Ureter (tissue), 1 donor: ENCODE results near the gene ZNF174. TPM values are rescaled to one million over a fixed set of nuclear protein-coding genes. Genes with fewer than 3 reads are reported as not detected.

Experiments
- DNase-seq: peaks from one replicate; pipeline ENCODE4 v3.0.0-alpha.2; 2020; ENCODE audit warnings: low spot score
- total RNA-seq: library from RNA; stranded (reverse); gene quantifications from one replicate; pipeline ENCODE4 v1.2.4, GENCODE V29; 2023
- donor health status: DM: yes; HTN: yes; CAD: no.

The ZNF174 gene
- 14.5 TPM for total RNA-seq

DNA sequence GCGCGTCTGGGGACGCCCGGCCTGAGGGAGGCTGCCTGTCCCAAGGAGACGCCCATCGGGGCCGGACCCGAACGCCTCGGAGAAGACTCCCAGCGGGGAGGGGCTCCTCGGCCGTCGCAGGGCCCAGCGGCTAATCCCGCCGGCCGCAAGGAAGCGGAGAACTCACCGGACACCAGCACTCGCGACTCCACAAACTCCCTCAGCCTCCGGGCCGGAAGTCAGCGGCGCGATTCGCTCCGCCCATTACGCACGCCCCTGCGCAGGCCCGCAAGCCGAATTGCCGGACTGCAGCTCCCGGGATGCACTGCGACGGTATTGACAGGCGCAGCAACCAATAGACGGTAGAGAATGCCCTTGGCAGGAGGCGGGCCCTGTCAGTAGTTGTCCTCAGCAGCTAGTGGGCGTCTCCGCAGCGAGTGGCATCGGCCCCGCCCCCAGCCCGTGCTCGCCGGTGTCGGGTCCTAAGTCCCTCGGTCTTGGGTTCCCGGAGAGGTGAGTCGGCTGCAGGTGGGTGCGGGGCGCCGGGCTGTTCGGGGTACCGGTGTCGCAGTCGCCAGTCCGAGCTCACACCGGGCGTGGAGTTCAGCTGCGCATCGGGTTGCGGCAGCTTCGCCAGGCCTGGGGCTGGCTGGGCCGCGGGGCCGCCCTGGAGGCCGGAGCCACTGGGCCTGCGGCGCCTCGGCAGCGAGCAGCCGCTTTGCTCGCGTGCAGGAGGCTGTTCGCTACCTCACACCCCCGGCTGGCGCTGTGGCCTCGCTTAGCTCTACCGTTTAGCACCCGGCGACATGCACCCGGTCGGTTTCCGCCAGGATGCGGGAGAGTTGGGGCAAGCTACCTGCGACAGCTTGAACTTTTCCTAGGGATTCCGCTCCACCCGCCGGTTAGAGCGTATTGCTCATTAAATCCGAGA is at the start of gene ZNF174, which contains the start of gene ZSCAN32:
Gene ZNF174, plus strand, starts transcription at position 437 of the 910 bp plus-strand sequence. CDS start 790 bp downstream, outside the sequence.
Gene ZSCAN32, minus strand, starts transcription at position 226 of the 910 bp plus-strand sequence. CDS start 3,447 bp downstream, outside the sequence.
- DNase-seq: peak; percentile 99

DNA sequence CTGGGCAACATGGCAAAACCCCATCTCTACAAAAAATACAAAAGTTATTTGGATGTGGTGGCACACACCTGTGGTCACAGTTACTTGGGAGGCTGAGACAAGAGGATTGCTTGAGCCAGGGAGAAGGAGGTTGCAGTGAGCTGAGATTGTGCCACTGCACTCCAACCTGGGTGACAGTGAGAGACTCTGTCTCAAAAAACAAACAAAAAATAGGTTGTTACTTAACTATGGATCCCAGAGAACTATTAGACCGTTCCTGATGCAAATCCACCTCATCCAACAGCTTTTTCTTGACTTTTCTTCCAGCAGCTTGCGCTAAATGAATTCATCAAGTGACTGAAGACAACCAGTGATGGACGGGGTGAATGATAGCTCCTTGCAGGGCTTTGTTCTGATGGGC is 45.4 kb upstream of the ZNF174 start, which contains the start of gene OR2C1:
Gene OR2C1, plus strand, starts transcription at position 301 of the 400 bp plus-strand sequence. Its CDS starts 52 bp downstream, at position 353.
- no peak for DNase-seq

DNA sequence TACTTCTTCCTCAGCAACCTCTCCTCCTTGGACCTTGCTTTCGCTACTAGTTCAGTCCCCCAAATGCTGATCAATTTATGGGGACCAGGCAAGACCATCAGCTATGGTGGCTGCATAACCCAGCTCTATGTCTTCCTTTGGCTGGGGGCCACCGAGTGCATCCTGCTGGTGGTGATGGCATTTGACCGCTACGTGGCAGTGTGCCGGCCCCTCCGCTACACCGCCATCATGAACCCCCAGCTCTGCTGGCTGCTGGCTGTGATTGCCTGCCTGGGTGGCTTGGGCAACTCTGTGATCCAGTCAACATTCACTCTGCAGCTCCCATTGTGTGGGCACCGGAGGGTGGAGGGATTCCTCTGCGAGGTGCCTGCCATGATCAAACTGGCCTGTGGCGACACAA is 44.9 kb upstream of the ZNF174 start:
- no peak for DNase-seq

- no peak for DNase-seq
Measured at GRCh38 chr16:3358871-3359270, 42.1 kb upstream of the ZNF174 start.

- no peak for DNase-seq
Measured at GRCh38 chr16:3362931-3363330, 38.1 kb upstream of the ZNF174 start.

DNA sequence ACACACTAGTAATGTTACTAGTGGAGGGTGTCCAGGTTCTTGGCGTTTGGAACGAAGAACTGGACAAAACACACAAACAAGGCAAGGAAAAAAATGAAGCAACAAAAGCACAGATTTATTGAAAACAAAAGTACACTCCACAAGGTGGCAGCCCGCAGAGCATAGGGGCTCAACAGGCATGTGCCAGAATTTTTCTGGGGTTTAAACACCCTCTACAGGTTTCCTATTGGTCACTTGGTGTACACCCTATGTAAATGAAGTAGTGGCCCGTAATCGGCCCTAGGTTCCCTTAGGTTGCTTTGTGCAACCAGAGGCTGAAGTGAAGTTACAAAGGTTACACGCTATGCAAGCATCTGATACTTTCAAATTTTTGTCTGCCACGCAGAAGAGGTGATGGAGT is 37.2 kb upstream of the ZNF174 start:
- DNase-seq: no peak

DNA sequence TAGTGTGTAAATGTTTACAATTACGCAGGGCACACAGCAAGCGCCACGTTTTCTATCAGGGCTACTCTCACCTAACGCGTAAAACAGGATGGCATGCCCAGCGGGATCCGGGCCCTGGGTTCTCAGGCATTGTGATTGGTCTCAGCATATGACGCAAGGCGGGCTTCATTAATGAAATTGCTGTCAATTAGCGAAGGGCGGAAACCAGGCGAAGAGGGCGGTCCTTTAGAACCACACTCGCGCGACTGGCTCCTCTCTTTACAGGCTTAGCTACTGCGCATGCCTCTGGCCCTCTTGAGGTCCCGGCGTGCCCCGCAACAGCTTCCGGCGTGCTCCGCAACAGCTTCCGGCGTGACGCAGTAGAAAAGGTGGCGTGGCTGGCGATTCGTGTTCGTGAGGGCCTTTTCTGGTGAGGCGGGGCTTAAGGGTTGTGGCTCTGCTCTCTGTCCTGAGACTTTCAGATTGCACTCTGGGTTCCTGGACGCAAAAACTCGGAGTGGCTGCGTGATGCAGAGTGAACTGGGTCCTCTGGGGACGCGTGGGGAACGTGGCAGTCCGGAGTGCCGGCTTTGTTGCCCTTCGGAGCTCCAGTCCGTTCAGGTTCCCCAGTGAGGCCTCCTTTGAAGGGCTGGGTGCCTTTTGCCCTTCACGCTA is 36.1 kb upstream of the ZNF174 start:
- peak; percentile 86 for DNase-seq

DNA sequence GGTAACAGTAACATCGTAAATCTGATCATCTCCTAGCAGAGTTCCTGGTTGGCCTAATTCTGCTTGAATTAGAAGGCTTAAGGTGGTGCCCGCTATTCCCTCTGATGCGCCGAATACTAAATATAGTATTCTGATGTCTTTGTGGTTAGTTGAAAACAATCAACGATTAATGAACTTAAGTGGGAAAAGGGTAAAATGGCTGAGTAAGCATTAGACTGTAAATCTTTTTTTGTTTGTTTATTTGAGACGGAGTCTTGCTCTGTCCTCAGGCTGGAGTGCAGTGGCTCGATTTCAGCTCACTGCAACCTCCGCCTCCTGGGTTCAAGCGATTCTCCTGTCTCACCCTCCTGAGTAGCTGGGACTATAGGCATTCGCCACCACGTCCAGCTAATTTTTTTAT is 31.9 kb upstream of the ZNF174 start:
- no peak for DNase-seq

DNA sequence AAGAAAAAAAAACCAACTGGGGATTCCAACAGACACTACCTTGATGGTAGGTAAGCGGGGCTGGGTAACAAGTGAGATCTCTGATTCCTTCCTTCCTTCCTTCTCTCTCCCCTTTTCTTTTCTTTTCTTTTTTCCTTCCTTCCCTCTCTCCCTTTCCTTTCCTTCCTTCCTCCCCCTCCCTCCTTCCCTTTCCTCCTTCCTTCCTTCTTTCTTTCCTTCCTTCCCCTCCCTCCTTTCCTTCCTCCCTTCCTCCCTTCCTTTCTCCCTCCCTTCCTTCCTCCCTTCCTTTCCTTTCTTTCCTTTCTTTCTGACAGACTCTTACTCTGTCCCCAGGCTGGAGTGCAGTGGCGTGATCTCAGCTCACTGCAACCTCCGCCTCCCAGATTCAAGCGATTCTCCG is 25.3 kb upstream of the ZNF174 start:
- DNase-seq: no peak

DNA sequence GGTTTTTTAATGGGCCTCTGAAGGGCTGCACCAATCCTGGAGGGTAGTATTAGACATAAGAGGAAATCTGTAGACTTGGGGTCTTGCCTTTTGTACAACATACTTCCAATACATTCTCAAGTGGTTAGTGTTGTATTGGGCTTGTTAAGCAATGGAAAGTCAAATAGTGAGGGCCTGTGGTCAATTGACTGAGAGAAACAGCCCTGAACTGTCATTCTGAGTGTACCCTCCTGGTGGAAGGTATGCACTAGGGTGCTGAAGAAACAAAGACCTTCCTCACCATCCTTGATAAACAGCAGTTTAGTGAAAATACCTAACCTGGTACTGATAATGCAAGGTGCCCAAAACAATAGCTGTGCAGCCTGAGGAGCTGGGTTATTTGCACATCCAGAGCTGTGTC is 23.1 kb upstream of the ZNF174 start:
- DNase-seq: no peak

GRCh38 chr16:3383045-3383448 is 18.0 kb upstream of the ZNF174 start:
- DNase-seq: no peak

DNA sequence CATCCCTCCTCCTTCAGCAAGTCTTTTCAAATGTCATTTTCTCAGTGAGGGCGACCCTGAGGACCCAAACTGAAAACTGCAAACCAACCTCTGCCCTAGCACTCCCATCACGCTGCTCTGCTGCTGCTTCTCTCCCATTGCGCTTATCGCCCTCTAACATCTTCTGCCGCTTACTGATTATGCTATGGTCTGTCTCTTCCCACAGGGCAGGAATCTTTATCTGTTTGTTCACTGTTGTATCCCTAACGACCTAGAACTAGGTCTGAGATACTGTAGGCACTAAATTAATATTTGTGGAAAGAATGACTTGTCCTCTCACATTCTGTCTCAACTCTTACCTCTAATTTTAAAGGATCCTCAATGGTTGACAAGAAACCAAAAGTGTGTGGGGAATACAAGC is 12.7 kb upstream of the ZNF174 start:
- DNase-seq: no peak

DNA sequence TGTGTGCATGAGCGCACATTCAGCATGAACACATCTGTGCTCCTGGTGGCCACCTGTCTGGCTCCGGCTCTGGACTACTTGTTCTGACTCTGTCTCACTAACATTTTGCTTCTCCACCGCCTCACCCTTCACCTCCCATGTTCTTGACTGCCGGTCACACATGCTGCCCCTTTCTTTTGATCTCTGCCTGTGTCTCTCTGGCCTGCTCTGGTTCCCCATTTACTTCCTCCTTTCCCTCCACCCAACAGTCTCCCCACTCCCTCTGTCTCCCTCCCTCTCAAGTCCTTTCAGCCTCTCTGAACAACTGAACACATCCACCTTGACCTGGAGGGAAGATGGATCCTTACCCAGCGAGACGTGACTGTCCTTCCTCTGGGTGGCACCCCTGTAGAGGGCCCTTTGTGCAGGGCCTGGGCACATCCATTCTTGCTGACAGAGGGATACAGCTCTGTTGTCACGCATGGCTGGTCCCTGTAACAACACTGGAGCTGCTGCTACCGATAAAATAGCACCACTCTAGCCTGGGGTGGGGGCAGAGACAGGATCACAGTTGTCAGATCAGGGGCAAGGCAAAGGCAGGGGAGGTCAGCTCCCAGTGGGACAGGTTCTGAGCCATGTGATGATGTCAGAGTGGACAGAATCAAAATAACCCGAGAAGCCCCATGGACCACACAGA is 11.2 kb upstream of the ZNF174 start:
- no peak for DNase-seq

- no peak for DNase-seq
Measured at GRCh38 chr16:3400446-3400778, 603 bp upstream of the ZNF174 start.

DNA sequence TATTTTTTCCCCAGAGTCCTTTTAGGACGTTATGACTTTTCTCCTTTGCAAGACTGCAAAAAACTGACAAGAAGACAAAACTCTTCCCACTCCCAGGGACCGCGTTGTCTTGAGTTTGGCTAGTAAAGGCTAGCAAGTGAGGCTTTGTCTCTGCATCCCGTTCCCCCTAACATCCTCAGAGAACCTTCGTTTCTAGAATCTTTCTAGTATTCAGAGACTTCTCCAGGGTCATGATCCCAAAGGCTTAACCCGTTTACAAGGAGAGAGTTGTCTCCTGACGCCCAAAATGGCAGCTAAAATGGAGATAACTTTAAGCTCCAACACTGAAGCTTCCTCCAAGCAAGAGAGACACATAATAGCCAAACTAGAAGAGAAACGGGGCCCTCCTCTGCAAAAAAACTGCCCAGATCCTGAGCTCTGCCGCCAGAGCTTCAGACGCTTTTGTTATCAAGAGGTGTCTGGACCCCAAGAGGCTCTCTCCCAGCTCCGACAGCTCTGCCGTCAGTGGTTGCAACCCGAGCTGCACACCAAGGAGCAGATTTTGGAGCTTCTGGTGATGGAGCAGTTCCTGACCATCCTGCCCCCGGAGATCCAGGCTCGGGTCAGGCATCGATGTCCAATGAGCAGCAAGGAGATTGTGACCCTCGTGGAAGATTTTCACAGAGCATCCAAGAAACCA is 843 bp downstream of the ZNF174 start:
- no peak for DNase-seq

DNA sequence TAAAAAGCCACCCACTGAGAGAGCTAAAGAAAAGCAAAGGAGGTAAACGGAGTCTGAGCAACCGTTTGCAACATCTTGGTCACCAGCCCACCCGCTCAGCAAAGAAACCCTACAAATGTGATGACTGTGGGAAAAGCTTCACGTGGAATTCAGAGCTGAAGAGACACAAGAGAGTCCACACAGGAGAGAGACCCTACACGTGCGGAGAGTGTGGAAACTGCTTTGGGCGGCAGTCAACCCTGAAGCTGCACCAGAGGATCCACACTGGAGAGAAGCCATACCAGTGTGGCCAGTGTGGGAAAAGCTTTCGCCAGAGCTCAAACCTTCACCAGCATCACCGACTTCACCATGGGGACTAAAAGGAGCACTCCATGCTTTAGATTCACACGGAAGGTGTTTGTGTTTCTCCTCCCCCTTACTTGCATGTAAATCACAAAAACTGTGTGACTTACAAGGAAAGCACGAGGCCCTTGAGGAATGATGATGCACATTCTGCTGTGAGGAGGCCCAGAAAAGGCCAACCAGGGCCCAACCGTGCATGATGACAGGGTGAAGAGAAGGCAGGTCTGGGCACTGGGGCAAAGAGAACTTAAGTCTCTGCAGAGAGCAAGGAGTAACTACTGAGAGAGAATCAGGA is 7.7 kb downstream of the ZNF174 start:
- no peak for DNase-seq

DNA sequence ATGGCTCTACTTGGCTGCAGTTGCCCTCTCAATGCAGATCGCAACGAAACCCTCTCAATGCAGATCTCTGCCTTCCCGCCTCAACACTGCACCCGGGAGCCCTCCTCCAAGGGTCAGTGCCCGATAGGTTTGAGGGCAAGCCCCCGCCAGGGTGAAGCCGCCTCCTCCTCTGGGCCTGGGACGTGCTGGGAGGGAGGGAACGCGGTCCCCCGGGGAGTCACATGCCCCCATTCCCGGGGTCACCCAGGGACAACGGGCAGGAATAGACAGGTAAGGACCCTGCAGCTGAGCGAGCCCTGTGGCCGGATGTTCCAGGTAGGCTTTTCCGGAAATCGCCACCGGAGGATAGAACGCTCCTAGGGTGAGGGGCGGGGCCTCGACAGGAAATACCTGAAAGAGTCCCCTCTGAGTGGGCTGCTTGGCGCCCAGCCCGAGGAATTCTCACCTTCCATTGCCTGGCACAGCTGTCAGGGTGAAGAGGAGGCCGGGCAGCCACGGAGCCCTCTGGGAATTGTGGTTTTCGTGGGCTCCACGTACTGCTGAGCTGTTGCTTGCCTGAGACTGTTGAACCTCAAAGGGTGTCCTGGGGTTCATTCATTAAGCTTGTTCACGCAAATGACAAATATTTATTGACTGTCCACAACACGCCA is 12.8 kb downstream of the ZNF174 start:
- no peak for DNase-seq

DNA sequence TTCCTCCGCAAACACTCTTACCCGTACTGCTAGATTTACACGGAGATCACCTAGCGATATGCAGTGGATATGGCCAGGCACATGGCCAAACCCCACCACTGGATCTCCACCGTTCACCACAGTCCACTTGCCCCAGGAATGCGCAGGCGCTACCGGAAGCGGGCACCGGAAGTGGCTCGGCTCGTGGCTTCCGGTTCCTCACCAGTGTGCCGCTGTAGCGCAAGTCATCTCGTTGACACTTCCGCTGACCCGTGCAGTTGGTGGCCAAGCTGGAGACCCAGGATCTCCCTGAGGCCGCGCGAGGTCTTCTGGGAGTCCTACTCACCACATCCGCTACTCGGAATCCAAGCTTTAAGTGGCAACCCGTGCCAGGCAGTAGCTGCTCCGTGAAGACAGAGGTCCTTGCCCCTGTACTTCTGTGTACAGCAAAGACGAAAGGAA is 30.8 kb downstream of the ZNF174 start:
- DNase-seq: peak; percentile 46

GRCh38 chr16:3434373-3434772 is 33.4 kb downstream of the ZNF174 start:
- DNase-seq: no peak

DNA sequence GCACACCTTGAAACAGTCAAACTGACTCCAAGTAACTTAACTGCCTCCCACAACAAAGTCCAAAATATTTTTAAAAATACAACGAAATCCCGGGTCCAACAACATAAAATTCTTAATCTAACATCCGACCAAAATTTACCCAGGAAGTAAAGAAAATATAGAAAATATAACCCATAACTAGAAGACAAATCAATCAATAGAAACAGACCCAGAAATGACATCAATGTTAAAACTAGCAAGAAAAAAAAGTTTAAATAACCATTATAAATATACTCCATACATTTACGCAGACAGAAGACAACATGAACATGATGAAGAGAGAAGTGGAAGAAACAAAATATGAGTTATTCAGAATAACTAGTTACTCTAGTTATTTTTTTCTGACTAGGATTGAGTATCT is 38.6 kb downstream of the ZNF174 start:
- no peak for DNase-seq
